HG02623 (cell line): ENCODE measurements around the gene CRYBA4.

ENCODE experiments used
- ATAC-seq: cut with Tn5 transposase; IDR thresholded peaks from one replicate; pipeline ENCODE4 v1.9.1; 2021; ENCODE audit warnings: moderate library complexity; ENCODE audit not compliant: unreplicated experiment

The CRYBA4 gene

GRCh38 chr22:26658671-26659478 lies 37.1 kb downstream of the CRYBA4 start:
- peak; percentile 50 for ATAC-seq

GRCh38 chr22:26660356-26660755 lies 38.6 kb downstream of the CRYBA4 start:
- no peak for ATAC-seq

- no peak for ATAC-seq
Observed at GRCh38 chr22:26660961-26661578, 39.3 kb downstream of the CRYBA4 start.

GRCh38 chr22:26662160-26662559 lies 40.4 kb downstream of the CRYBA4 start:
- ATAC-seq = no peak

- no peak for ATAC-seq
Observed at GRCh38 chr22:26663374-26663923, 41.7 kb downstream of the CRYBA4 start.

GRCh38 chr22:26665813-26666231 lies 44.1 kb downstream of the CRYBA4 start:
- no peak for ATAC-seq

GRCh38 chr22:26667140-26667539 lies 45.4 kb downstream of the CRYBA4 start:
- ATAC-seq = no peak

- no peak for ATAC-seq
Observed at GRCh38 chr22:26669060-26669481, 47.3 kb downstream of the CRYBA4 start.

- ATAC-seq = no peak
Observed at GRCh38 chr22:26670459-26670858, 48.7 kb downstream of the CRYBA4 start.

GRCh38 chr22:26671317-26672059 lies 49.7 kb downstream of the CRYBA4 start:
- peak; percentile 38 for ATAC-seq

- ATAC-seq = peak; percentile 13
Observed at GRCh38 chr22:26672060-26672471, 50.3 kb downstream of the CRYBA4 start.

GRCh38 chr22:26672590-26673468 lies 51.1 kb downstream of the CRYBA4 start:
- ATAC-seq = peak; percentile 59

- no peak for ATAC-seq
Observed at GRCh38 chr22:26673486-26673885, 51.7 kb downstream of the CRYBA4 start.

GRCh38 chr22:26674211-26675190 lies 52.7 kb downstream of the CRYBA4 start:
- ATAC-seq = no peak

- ATAC-seq = no peak
Observed at GRCh38 chr22:26675687-26676268, 54.0 kb downstream of the CRYBA4 start.

- no peak for ATAC-seq
Observed at GRCh38 chr22:26677217-26677616, 55.5 kb downstream of the CRYBA4 start.

GRCh38 chr22:26679003-26679629 lies 57.4 kb downstream of the CRYBA4 start:
- ATAC-seq = no peak
